IMR-90 (cell line): ENCODE measurements around the gene CALR. TPM values are rescaled to one million over a fixed set of nuclear protein-coding genes. Genes with fewer than 3 reads are reported as not detected.

Experiments
- ATAC-seq: fragments of 200-7000 bp; cut with Tn5 transposase; 2 replicates; pipeline ENCODE4 v1.9.1; 2020; ENCODE audit warnings: low read depth, mild to moderate bottlenecking, moderate library complexity
- BruUV-seq: library from RNA; stranded (reverse); fragments of 400-500 nt; replicated peaks from 2 replicates; lab custom pipeline; 2021; lab: Mats Ljungman, UMichigan
- CTCF ChIA-PET: fragments of 300-600 bp; formaldehyde crosslinking; extraction: SDS; loops from one replicate; lab custom pipeline; 2021; ENCODE audit warnings: antibody characterized with exemption; lab: Yijun Ruan, JAX
- POLR2A ChIA-PET: fragments of 300-600 bp; sonication (Branson Sonifier 250); formaldehyde crosslinking; loops from one replicate; lab custom pipeline; 2022; ENCODE audit warnings: antibody characterized with exemption; ENCODE audit not compliant: unreplicated experiment; lab: Charles Lee
- DNase-seq: peaks from one replicate; pipeline ENCODE4 v3.0.0; 2013
- H2AFZ ChIP-seq: replicated peaks from 2 replicates; pipeline ENCODE3; 2013; ENCODE audit warnings: low read length, mild to moderate bottlenecking; ENCODE audit not compliant: poor library complexity
- H2AK5ac ChIP-seq: 2 replicates; pipeline ENCODE4 v1.6.1; 2013; ENCODE audit warnings: low read depth, low read length, inconsistent platforms
- H2AK9ac ChIP-seq: replicated peaks from 2 replicates; pipeline ENCODE3; 2013; ENCODE audit warnings: mild to moderate bottlenecking, low read depth, low read length, moderate library complexity; ENCODE audit not compliant: poor library complexity
- H2BK120ac ChIP-seq: 2 replicates; pipeline ENCODE4 v1.6.1; 2013; ENCODE audit warnings: low read depth, low read length, inconsistent platforms
- H2BK15ac ChIP-seq: 3 replicates; pipeline ENCODE4 v1.6.1; 2013; ENCODE audit warnings: low read depth, low read length, inconsistent platforms
- H2BK20ac ChIP-seq: 2 replicates; pipeline ENCODE4 v1.6.1; 2013; ENCODE audit warnings: low read depth, mild to moderate bottlenecking, inconsistent platforms, low read length, moderate library complexity
- H2BK5ac ChIP-seq: 2 replicates; pipeline ENCODE4 v1.6.1; 2013; ENCODE audit warnings: mild to moderate bottlenecking, low read depth, low read length, inconsistent platforms; ENCODE audit not compliant: poor library complexity, severe bottlenecking
- H3K14ac ChIP-seq: replicated peaks from 2 replicates; pipeline ENCODE4 v1.6.1; 2013; ENCODE audit warnings: low read depth, low read length, inconsistent platforms
- H3K18ac ChIP-seq: 2 replicates; pipeline ENCODE4 v1.6.1; 2013; ENCODE audit warnings: low read depth, low read length, control low read depth
- H3K23ac ChIP-seq: 2 replicates; pipeline ENCODE4 v1.6.1; 2013; ENCODE audit warnings: low read depth, low read length, inconsistent platforms
- H3K27ac ChIP-seq: 2 replicates; pipeline ENCODE4 v1.5.1; 2013; ENCODE audit warnings: mild to moderate bottlenecking, control low read depth, low read length; ENCODE audit not compliant: insufficient read depth
- H3K27me3 ChIP-seq: 2 replicates; pipeline ENCODE4 v1.6.1; 2013; ENCODE audit warnings: low read length; ENCODE audit not compliant: control insufficient read depth, insufficient read depth
- H3K36me3 ChIP-seq: 2 replicates; pipeline ENCODE4 v1.6.1; 2013; ENCODE audit warnings: low read length, mixed read lengths; ENCODE audit not compliant: control insufficient read depth, insufficient read depth
- H3K4ac ChIP-seq: 2 replicates; pipeline ENCODE4 v1.6.1; 2013; ENCODE audit warnings: low read depth, low read length, inconsistent platforms
- H3K4me1 ChIP-seq: 2 replicates; pipeline ENCODE4 v1.6.1; 2013; ENCODE audit warnings: low read length, mixed read lengths; ENCODE audit not compliant: control insufficient read depth, insufficient read depth
- H3K4me2 ChIP-seq: 2 replicates; pipeline ENCODE4 v1.6.1; 2013; ENCODE audit warnings: low read depth, mild to moderate bottlenecking, control low read depth, low read length, moderate library complexity
- H3K4me3 ChIP-seq: 2 replicates; pipeline ENCODE4 v1.5.1; 2013; ENCODE audit warnings: low read depth, mild to moderate bottlenecking, control low read depth, low read length, moderate library complexity; ENCODE audit not compliant: insufficient read depth
- H3K56ac ChIP-seq: 2 replicates; pipeline ENCODE4 v1.6.1; 2013; ENCODE audit warnings: low read length, inconsistent platforms; ENCODE audit not compliant: insufficient read depth; ENCODE audit errors: extremely low read depth
- H3K79me1 ChIP-seq, 2 experiments: 2 replicates each; pipeline ENCODE4 v1.6.1; 2013; ENCODE audit warnings: low read length in 2 of 2, inconsistent platforms in 1 of 2, low read depth in 1 of 2
- H3K9ac ChIP-seq: 2 replicates; pipeline ENCODE4 v1.6.1; 2013; ENCODE audit warnings: low read depth, low read length, control low read depth
- H3K9me1 ChIP-seq: 2 replicates; pipeline ENCODE4 v1.6.1; 2013; ENCODE audit warnings: low read length, inconsistent platforms; ENCODE audit not compliant: insufficient read depth
- H3K9me3 ChIP-seq: 2 replicates; pipeline ENCODE4 v1.6.1; 2013; ENCODE audit warnings: low read length; ENCODE audit not compliant: control insufficient read depth, insufficient read depth
- H4K20me1 ChIP-seq: 2 replicates; pipeline ENCODE4 v1.6.1; 2013; ENCODE audit warnings: low read length, inconsistent platforms; ENCODE audit not compliant: insufficient read depth
- H4K5ac ChIP-seq: 2 replicates; pipeline ENCODE4 v1.6.1; 2013; ENCODE audit warnings: mild to moderate bottlenecking, low read depth, low read length, control low read depth
- H4K8ac ChIP-seq, 2 experiments: 2 replicates each; pipeline ENCODE4 v1.6.1; 2013; ENCODE audit warnings: low read depth in 2 of 2, low read length in 2 of 2, control low read depth in 1 of 2, inconsistent platforms in 1 of 2
- H4K91ac ChIP-seq: 2 replicates; pipeline ENCODE4 v1.6.1; 2013; ENCODE audit warnings: low read depth, low read length, inconsistent platforms; ENCODE audit not compliant: insufficient read depth
- BHLHE40 ChIP-seq: fragments of 150-350 bp; IDR thresholded peaks from 2 replicates; pipeline ENCODE4 v1.6.1; 2016; ENCODE audit warnings: mild to moderate bottlenecking, low read depth, low read length
- CEBPB ChIP-seq: IDR thresholded peaks from 2 replicates; pipeline ENCODE4 v1.6.1; 2012; ENCODE audit warnings: low read depth, low read length, improper control_type of control experiment
- CHD1 ChIP-seq: IDR thresholded peaks from 2 replicates; pipeline ENCODE4 v1.6.1; 2012; ENCODE audit warnings: low read depth, low read length, improper control_type of control experiment
- CTCF ChIP-seq: conservative IDR thresholded peaks from 2 replicates; pipeline ENCODE4 v1.5.1; 2012; ENCODE audit warnings: mild to moderate bottlenecking, low read depth, low read length, improper control_type of control experiment
- ELK1 ChIP-seq: fragments of 150-350 bp; IDR thresholded peaks from 2 replicates; pipeline ENCODE4 v1.6.1; 2016; ENCODE audit warnings: low read depth, mild to moderate bottlenecking, low read length, moderate library complexity, borderline replicate concordance
- FOS ChIP-seq: fragments of 150-350 bp; IDR thresholded peaks from 2 replicates; pipeline ENCODE4 v1.6.1; 2016; ENCODE audit warnings: low read depth, low read length
- MAFK ChIP-seq: IDR thresholded peaks from 2 replicates; pipeline ENCODE4 v1.6.1; 2012; ENCODE audit warnings: low read depth, low read length, improper control_type of control experiment
- MAZ ChIP-seq: IDR thresholded peaks from 2 replicates; pipeline ENCODE4 v1.6.1; 2012; ENCODE audit warnings: low read depth, mild to moderate bottlenecking, low read length, improper control_type of control experiment, moderate library complexity, borderline replicate concordance
- MXI1 ChIP-seq: IDR thresholded peaks from 2 replicates; pipeline ENCODE4 v1.6.1; 2012; ENCODE audit warnings: low read depth, mild to moderate bottlenecking, low read length, moderate library complexity, borderline replicate concordance
- NFE2L2 ChIP-seq: fragments of 150-350 bp; IDR thresholded peaks from 2 replicates; pipeline ENCODE4 v1.6.1; 2016; ENCODE audit warnings: low read depth, mild to moderate bottlenecking, low read length
- POLR2A ChIP-seq: IDR thresholded peaks from 2 replicates; pipeline ENCODE4 v1.6.1; 2012; ENCODE audit warnings: mild to moderate bottlenecking, low read depth, low read length
- RAD21 ChIP-seq: IDR thresholded peaks from 2 replicates; pipeline ENCODE4 v1.6.1; 2012; ENCODE audit warnings: low read length, improper control_type of control experiment
- RCOR1 ChIP-seq: IDR thresholded peaks from 2 replicates; pipeline ENCODE4 v1.6.1; 2012; ENCODE audit warnings: mild to moderate bottlenecking, low read length, improper control_type of control experiment; ENCODE audit not compliant: insufficient replicate concordance
- SMC3 ChIP-seq: fragments of 150-350 bp; IDR thresholded peaks from 2 replicates; pipeline ENCODE4 v1.6.1; 2016; ENCODE audit warnings: low read depth, mild to moderate bottlenecking, antibody characterized with exemption, low read length, moderate library complexity
- WGBS, 2 experiments: methylation state at CpG; one replicate each; pipeline versions ENCODE4 v1.1.5 to v1.1.7; 2013; ENCODE audit warnings: missing lambda C conversion rate in 2 of 2; ENCODE audit not compliant: insufficient read length in 1 of 2; ENCODE audit errors: extremely low coverage in 2 of 2; 5-methylcytosine and 5-hydroxymethylcytosine counted together
- dilution Hi-C: fragments of 300-500 bp; cut with HindIII; formaldehyde crosslinking; loops from one replicate; pipeline ENCODE4 v1.14.3; 2018; ENCODE audit warnings: low sequenced_read_pairs; ENCODE audit not compliant: unreplicated experiment
- in situ Hi-C: fragments of 300-500 bp; cut with MboI; formaldehyde crosslinking; loops from 3 replicates; pipeline ENCODE4 v1.14.3; 2019; ENCODE audit warnings: low sequenced_read_pairs, inconsistent platforms, mixed read lengths
- intact Hi-C: fragments of 100-400 bp; cut with micrococcal nuclease; formaldehyde crosslinking; loops from 2 replicates; pipeline ENCODE4 v1.10.0; 2022
- polyA plus RNA-seq, 3 experiments: library from polyadenylated mRNA; depleted of rRNA; stranded (reverse); fragments of >200 nt; gene quantifications; 2 replicates each; pipeline ENCODE4 v1.2.3, GENCODE V29; 2012; ENCODE audit warnings: low replicate concordance in 1 of 3
- total RNA-seq: library from RNA; depleted of rRNA; stranded (reverse); fragments of >200 nt; gene quantifications from 2 replicates; pipeline ENCODE4 v1.2.3, GENCODE V29; 2012
- TF ChIP-seq, protein P1 (sequence below): fragments of 150-350 bp; IDR thresholded peaks from 2 replicates; pipeline ENCODE4 v1.6.1; 2017; ENCODE audit warnings: mild to moderate bottlenecking, antibody characterized with exemption, low read length, low read depth

CALR gene
- total and polyA plus RNA-seq, 2 of the 4 experiments (the other 2 are of a cell fraction), result 1,932 to 3,358 TPM

DNA sequence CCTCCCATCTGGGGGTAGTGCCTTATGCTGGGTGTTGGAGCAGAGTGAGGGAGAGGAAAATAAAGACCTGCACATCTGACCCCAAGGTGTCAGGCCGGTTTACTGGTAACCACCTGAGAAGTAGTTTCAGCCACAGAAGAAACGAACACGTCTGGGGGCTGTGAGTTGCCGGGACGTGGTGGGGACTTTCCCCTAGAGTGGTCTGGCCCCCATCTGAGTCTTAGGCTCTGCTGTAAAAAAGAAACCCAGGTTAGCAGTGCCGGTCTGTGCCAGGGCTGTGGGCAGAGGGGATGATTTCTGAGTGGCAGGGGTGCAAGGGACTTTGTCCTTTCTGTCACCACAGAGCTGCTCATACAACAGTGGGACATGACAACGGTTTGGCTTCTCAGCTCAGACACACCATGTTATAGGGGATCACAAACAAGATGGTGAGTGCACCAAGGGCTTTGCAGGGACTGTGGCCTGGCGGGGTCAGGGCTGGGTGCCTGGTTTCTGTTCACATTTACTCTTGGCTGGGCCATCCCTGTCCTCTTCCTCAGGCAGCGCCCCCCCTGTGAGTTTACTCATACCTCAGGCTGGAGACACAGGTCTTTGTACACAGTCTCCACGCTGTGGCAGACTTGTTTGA lies 38.4 kb upstream of the CALR start:
- no peak overlapping the region for H4K91ac ChIP-seq
- no peak overlapping the region for H2BK20ac ChIP-seq
- H3K4me2 ChIP-seq, result no peak overlapping the region
- in situ Hi-C loops, result no loop called here
- no peak overlapping the region for H3K56ac ChIP-seq
- ATAC-seq (no peak), DNase-seq (no peak)
- no peak overlapping the region for H3K18ac ChIP-seq
- intact Hi-C loops, result no loop called here
- no peaks in the 10 kb centered on the region for H3K27me3 ChIP-seq
- H3K9me3 ChIP-seq, result no peaks in the 10 kb centered on the region
- ChIA-PET POLR2A (no interaction called here), CTCF (interaction anchor here (0.7 kb wide), 1 partner anchor 18 kb away, joined by 3 read pairs; no protein-coding TSS in a partner anchor)
- TF ChIP-seq CHD1 (no peak), CTCF (no peak), POLR2A (no peak), CEBPB (no peak), FOS (no peak), SMC3 (no peak), ELK1 (no peak), NFE2L2 (no peak), MXI1 (no peak), MAZ (no peak), RAD21 (no peak), BHLHE40 (no peak), RCOR1 (no peak), MAFK (no peak)
- TF ChIP-seq, protein P1, sequence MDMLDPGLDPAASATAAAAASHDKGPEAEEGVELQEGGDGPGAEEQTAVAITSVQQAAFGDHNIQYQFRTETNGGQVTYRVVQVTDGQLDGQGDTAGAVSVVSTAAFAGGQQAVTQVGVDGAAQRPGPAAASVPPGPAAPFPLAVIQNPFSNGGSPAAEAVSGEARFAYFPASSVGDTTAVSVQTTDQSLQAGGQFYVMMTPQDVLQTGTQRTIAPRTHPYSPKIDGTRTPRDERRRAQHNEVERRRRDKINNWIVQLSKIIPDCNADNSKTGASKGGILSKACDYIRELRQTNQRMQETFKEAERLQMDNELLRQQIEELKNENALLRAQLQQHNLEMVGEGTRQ, result no peak
- H2AK9ac ChIP-seq, result no peak overlapping the region
- no peak overlapping the region for H3K4me3 ChIP-seq
- H3K27ac ChIP-seq, result no peak overlapping the region
- H4K5ac ChIP-seq, result no peak overlapping the region
- H2AK5ac ChIP-seq, result no peak overlapping the region
- no peak overlapping the region for H2BK15ac ChIP-seq
- H4K20me1 ChIP-seq, result no peaks in the 10 kb centered on the region
- no peak overlapping the region for H3K23ac ChIP-seq
- no peaks in the 10 kb centered on the region for H3K9me1 ChIP-seq
- no TSS peak for BruUV-seq
- H3K79me1 ChIP-seq, result no peaks in the 10 kb centered on the region
- H4K8ac ChIP-seq, result no peak overlapping the region
- no peak overlapping the region for H3K14ac ChIP-seq
- H2BK5ac ChIP-seq, result no peak overlapping the region
- no peak overlapping the region for H3K4ac ChIP-seq
- no peak overlapping the region for H2BK120ac ChIP-seq
- H3K4me1 ChIP-seq, result no peaks in the 10 kb centered on the region
- no peak overlapping the region for H2AFZ ChIP-seq
- 80% methylated on average over 1 of the region's 10 CpGs; no CpG with 5 or more reads in 1 of the 2 experiments for WGBS, 2 experiments
- H3K9ac ChIP-seq, result no peak overlapping the region
- dilution Hi-C loops, result no loop called here
- peaks cover 18% of the 10 kb centered on the region for H3K36me3 ChIP-seq
